ENCODE measurements around the gene MYH10. TPM values are rescaled to one million over a fixed set of nuclear protein-coding genes. Genes with fewer than 3 reads are reported as not detected.

MYH10 gene
- total RNA-seq, 1 donor from 2014 or later, result 34.9 TPM

DNA sequence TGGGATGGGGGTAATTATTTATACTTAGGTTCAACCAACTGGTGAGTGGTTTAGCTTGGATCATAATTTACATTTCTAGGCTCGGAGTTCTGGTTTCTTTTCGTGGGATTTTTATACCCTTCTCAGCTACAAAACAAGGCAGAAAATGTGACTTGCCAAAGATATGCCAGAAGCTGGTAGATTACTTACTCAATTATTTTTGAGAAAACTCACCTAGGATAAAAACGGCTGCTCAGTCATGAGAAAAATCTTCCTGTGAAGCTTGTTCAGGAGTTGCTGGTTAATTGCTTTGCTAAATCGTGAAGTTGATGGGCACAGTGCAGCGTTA is 193.7 kb downstream of the MYH10 start:
- no peaks in the 10 kb centered on the region for H3K36me3 ChIP-seq
- peak overlapping the region; percentile 87 to 100 for H3K4me3 ChIP-seq
- DNase-seq (ENCODE audit: extremely low spot score in 2 of 2), result no peak
- intact Hi-C loops (cut with DNase I), result no loop called here
- H3K27ac ChIP-seq, result peak overlapping the region; percentile 98
- peaks cover 50% of the 10 kb centered on the region for H3K4me1 ChIP-seq
- no peaks in the 10 kb centered on the region for H3K27me3 ChIP-seq
- no peaks in the 10 kb centered on the region for H3K9me3 ChIP-seq
- TF ChIP-seq CTCF (IDR thresholded peaks at IDR 0.05) (no peak), POLR2AphosphoS5 (IDR thresholded peaks at IDR 0.05; ENCODE audit: insufficient read depth in 1 of 2, low read depth in 1 of 2) (no peak), POLR2A (IDR thresholded peaks at IDR 0.05) (no peak)

GRCh38 chr17:8436169-8436843 is 194.2 kb downstream of the MYH10 start:
- Histone ChIP-seq H3K9me3 (no peaks in the 10 kb centered on the region), H3K27me3 (no peaks in the 10 kb centered on the region), H3K4me1 (peaks cover 48% of the 10 kb centered on the region), H3K36me3 (no peaks in the 10 kb centered on the region), H3K4me3 (peak overlapping the region; percentile 87 to 100), H3K27ac (peak overlapping the region; percentile 98)
- no peak for DNase-seq (ENCODE audit: extremely low spot score in 2 of 2)
- intact Hi-C loops (cut with DNase I), result no loop called here
- no peak for TF ChIP-seq CTCF (IDR thresholded peaks at IDR 0.05)
- TF ChIP-seq POLR2A (IDR thresholded peaks at IDR 0.05), result no peak
- no peak for TF ChIP-seq POLR2AphosphoS5 (IDR thresholded peaks at IDR 0.05; ENCODE audit: insufficient read depth in 1 of 2, low read depth in 1 of 2)

- Histone ChIP-seq H3K36me3 (no peaks in the 10 kb centered on the region), H3K4me3 (peak within 1 kb of the TSS; percentile 87 to 100), H3K27me3 (no peaks in the 10 kb centered on the region), H3K4me1 (peaks cover 48% of the 10 kb centered on the region), H3K27ac (peak within 1 kb of the TSS; percentile 98), H3K9me3 (no peaks in the 10 kb centered on the region)
- peak; percentile 98 to 99 for DNase-seq (ENCODE audit: extremely low spot score in 2 of 2)
- TF ChIP-seq CTCF (IDR thresholded peaks at IDR 0.05), result no peak
- peak; percentile 67 to 100 for TF ChIP-seq POLR2A (IDR thresholded peaks at IDR 0.05)
- peak; percentile 80 to 99 for TF ChIP-seq POLR2AphosphoS5 (IDR thresholded peaks at IDR 0.05; ENCODE audit: insufficient read depth in 1 of 2, low read depth in 1 of 2)
- intact Hi-C loops (cut with DNase I), result no loop called here
Measured at GRCh38 chr17:8435245-8436168, 195.0 kb downstream of the MYH10 start, which contains the start of gene NDEL1. Gene NDEL1, plus strand, starts transcription at chr17:8435884. Its CDS starts 8,388 bp downstream, at chr17:8444272.

- Histone ChIP-seq H3K36me3 (no peaks in the 10 kb centered on the region), H3K27me3 (no peaks in the 10 kb centered on the region), H3K4me1 (peaks cover 12% of the 10 kb centered on the region), H3K4me3 (no peak overlapping the region), H3K9me3 (no peaks in the 10 kb centered on the region), H3K27ac (peak overlapping the region; percentile 79)
- TF ChIP-seq POLR2A (IDR thresholded peaks at IDR 0.05) (no peak), POLR2AphosphoS5 (IDR thresholded peaks at IDR 0.05; ENCODE audit: insufficient read depth in 1 of 2, low read depth in 1 of 2) (peak in 1 of 2 donors; percentile 75)
- peak in 1 of 2 donors; percentile 93 for DNase-seq (ENCODE audit: extremely low spot score in 2 of 2)
- intact Hi-C loops (cut with DNase I), result no loop called here
Measured at GRCh38 chr17:8430966-8431365, 199.6 kb downstream of the MYH10 start.

- intact Hi-C loops (cut with DNase I), result no loop called here
- H3K36me3 ChIP-seq, result no peaks in the 10 kb centered on the region
- no peaks in the 10 kb centered on the region for H3K9me3 ChIP-seq
- no peaks in the 10 kb centered on the region for H3K27me3 ChIP-seq
- H3K27ac ChIP-seq, result no peak overlapping the region
- H3K4me1 ChIP-seq, result peaks cover 12% of the 10 kb centered on the region
- TF ChIP-seq POLR2AphosphoS5 (IDR thresholded peaks at IDR 0.05; ENCODE audit: insufficient read depth in 1 of 2, low read depth in 1 of 2) (no peak), CTCF (IDR thresholded peaks at IDR 0.05) (no peak), POLR2A (IDR thresholded peaks at IDR 0.05) (no peak)
- no peak overlapping the region for H3K4me3 ChIP-seq
- DNase-seq (ENCODE audit: extremely low spot score in 2 of 2), result no peak
Measured at GRCh38 chr17:8426802-8427201, 203.7 kb downstream of the MYH10 start.
